ENCODE measurements around the gene TIGD1.

TIGD1 gene

GRCh38 chr2:232578626-232579025 is 28.3 kb upstream of the TIGD1 start:
- Histone ChIP-seq H3K4me2 (no peak overlapping the region), H3K79me2 (ENCODE audit: insufficient read depth, low read depth) (no peaks in the 10 kb centered on the region), H4K20me1 (ENCODE audit: insufficient read depth) (no peaks in the 10 kb centered on the region), H3K36me3 (ENCODE audit: insufficient read depth) (no peaks in the 10 kb centered on the region), H2AFZ (ENCODE audit: low read depth) (no peak overlapping the region), H3K27ac (no peak overlapping the region), H3K9ac (no peak overlapping the region), H3K27me3 (ENCODE audit: insufficient read depth, low read depth) (no peaks in the 10 kb centered on the region), H3K4me3 (IDR thresholded peaks at IDR 0.05; ENCODE audit: insufficient read depth, low read depth, low read length) (no peak overlapping the region), H3K4me1 (ENCODE audit: low read depth, poor library complexity, severe bottlenecking) (no peaks in the 10 kb centered on the region)
- no peak for TF ChIP-seq CTCF (conservative IDR thresholded peaks at IDR 0.05; ENCODE audit: low read depth, low read length)

- no peak overlapping the region for H3K4me2 ChIP-seq
- no peaks in the 10 kb centered on the region for H3K79me2 ChIP-seq (ENCODE audit: insufficient read depth, low read depth)
- TF ChIP-seq CTCF (conservative IDR thresholded peaks at IDR 0.05; ENCODE audit: low read depth, low read length): no peak
- no peaks in the 10 kb centered on the region for H4K20me1 ChIP-seq (ENCODE audit: insufficient read depth)
- H3K27me3 ChIP-seq (ENCODE audit: insufficient read depth, low read depth): no peaks in the 10 kb centered on the region
- no peak overlapping the region for H2AFZ ChIP-seq (ENCODE audit: low read depth)
- no peaks in the 10 kb centered on the region for H3K4me1 ChIP-seq (ENCODE audit: low read depth, poor library complexity, severe bottlenecking)
- no peaks in the 10 kb centered on the region for H3K36me3 ChIP-seq (ENCODE audit: insufficient read depth)
- H3K9ac ChIP-seq: no peak overlapping the region
- H3K4me3 ChIP-seq (IDR thresholded peaks at IDR 0.05; ENCODE audit: insufficient read depth, low read depth, low read length): no peak overlapping the region
- H3K27ac ChIP-seq: no peak overlapping the region
These were observed 27.5 kb upstream of the TIGD1 start for GRCh38 chr2:232577841-232578240.

- H3K79me2 ChIP-seq (ENCODE audit: insufficient read depth, low read depth): no peaks in the 10 kb centered on the region
- no peak overlapping the region for H3K9ac ChIP-seq
- no peaks in the 10 kb centered on the region for H3K27me3 ChIP-seq (ENCODE audit: insufficient read depth, low read depth)
- H3K27ac ChIP-seq: no peak overlapping the region
- no peak overlapping the region for H3K4me3 ChIP-seq (IDR thresholded peaks at IDR 0.05; ENCODE audit: insufficient read depth, low read depth, low read length)
- no peaks in the 10 kb centered on the region for H4K20me1 ChIP-seq (ENCODE audit: insufficient read depth)
- no peak overlapping the region for H2AFZ ChIP-seq (ENCODE audit: low read depth)
- TF ChIP-seq CTCF (conservative IDR thresholded peaks at IDR 0.05; ENCODE audit: low read depth, low read length): no peak
- H3K4me1 ChIP-seq (ENCODE audit: low read depth, poor library complexity, severe bottlenecking): no peaks in the 10 kb centered on the region
- no peak overlapping the region for H3K4me2 ChIP-seq
- H3K36me3 ChIP-seq (ENCODE audit: insufficient read depth): no peaks in the 10 kb centered on the region
These were observed 26.6 kb upstream of the TIGD1 start for GRCh38 chr2:232576995-232577394.

GRCh38 chr2:232575404-232575746 is 25.0 kb upstream of the TIGD1 start:
- H2AFZ ChIP-seq (ENCODE audit: low read depth): no peak overlapping the region
- no peak for TF ChIP-seq CTCF (conservative IDR thresholded peaks at IDR 0.05; ENCODE audit: low read depth, low read length)
- no peaks in the 10 kb centered on the region for H3K36me3 ChIP-seq (ENCODE audit: insufficient read depth)
- H3K9ac ChIP-seq: no peak overlapping the region
- no peak overlapping the region for H3K4me3 ChIP-seq (IDR thresholded peaks at IDR 0.05; ENCODE audit: insufficient read depth, low read depth, low read length)
- no peaks in the 10 kb centered on the region for H3K79me2 ChIP-seq (ENCODE audit: insufficient read depth, low read depth)
- no peaks in the 10 kb centered on the region for H3K27me3 ChIP-seq (ENCODE audit: insufficient read depth, low read depth)
- H3K4me1 ChIP-seq (ENCODE audit: low read depth, poor library complexity, severe bottlenecking): no peaks in the 10 kb centered on the region
- H3K4me2 ChIP-seq: no peak overlapping the region
- H4K20me1 ChIP-seq (ENCODE audit: insufficient read depth): no peaks in the 10 kb centered on the region
- H3K27ac ChIP-seq: no peak overlapping the region

Measured in KMS-11 (cell line).